ENCODE data around the gene ZNF45. TPM values are rescaled to one million over a fixed set of nuclear protein-coding genes. Genes with fewer than 3 reads are reported as not detected.
A peak's percentile ranks its signal among the peaks of the same experiment; 100 is the strongest.

Gene ZNF45
- total and polyA plus RNA-seq, 2 of the 13 experiments (the other 11 are each of a cell fraction or from before 2014, with no cell fraction given) = 2.4 to 11.3 TPM

GRCh38 chr19:43934055-43934984 is 762 bp downstream of the ZNF45 start:
- peaks cover 2 to 15% of the 10 kb centered on the region in 2 experiments; a peak in 3 of 5 replicates for H3K36me3 ChIP-seq (replicated peaks in 1 of 2; ENCODE audit: control insufficient read depth in 1 of 2, insufficient read depth in 2 of 2, low read length in 2 of 2)
- peak overlapping the region; percentile 82 for H3K27ac ChIP-seq (ENCODE audit: extremely low read length, insufficient read depth, low read length)
- DNase-seq (ENCODE audit: low spot score) (no peak), ATAC-seq (no peak), FAIRE-seq (no peak)
- H3K9ac ChIP-seq (ENCODE audit: insufficient read depth, low read depth, low read length) = peak overlapping the region; percentile 81
- no peak for TF ChIP-seq ZNF121 (CRISPR knock-in tag; IDR thresholded peaks at IDR 0.05)
- 0 out of 2 replicates have a peak, but pooled peaks have one; percentile 25 for TF ChIP-seq ZNF780A (CRISPR knock-in tag; IDR thresholded peaks at IDR 0.05)
- H2AFZ ChIP-seq (ENCODE audit: low read length) = peak overlapping the region; percentile 75
- H4K20me1 ChIP-seq (ENCODE audit: insufficient read depth, low read length) = no peaks in the 10 kb centered on the region
- in situ Hi-C loops (cut with HindIII; ENCODE audit: extremely low pct_ligation_motif_present, low pct_unique_long_range_greater_than_20kb) (no loop called here), intact Hi-C loops (cut with micrococcal nuclease; ENCODE audit: unreplicated experiment) (loop anchor here (2.0 to 10.0 kb wide), 4 partner anchors 16 to 178 kb away; partner anchors contain the start of genes ZNF221, ZNF225, ZNF230 and ZNF283)
- 0 out of 2 replicates have a peak, but pooled peaks cover 3% of the 10 kb centered on the region for H3K9me3 ChIP-seq (ENCODE audit: low read length)
- ChIA-PET CTCF (ENCODE audit: low intra/inter-chr PET ratio, low total read pairs) (no interaction called here), POLR2A (interaction anchor here (0.9 to 2.1 kb wide), 14 partner anchors 9 to 278 kb away, joined by 3 to 36 read pairs (median 6); partner anchors contain the start of genes ZNF221, ZNF222, ZNF226 and ZNF227)
- H3K27me3 ChIP-seq (ENCODE audit: control insufficient read depth in 1 of 2, insufficient read depth in 2 of 2, low read length in 2 of 2) = no peaks in the 10 kb centered on the region
- TSS peak; percentile 79 for BruUV-seq (replicated peaks)
- peak overlapping the region; percentile 81 for H3K4me2 ChIP-seq (ENCODE audit: low read depth, low read length)
- H3K4me3 ChIP-seq (replicated peaks in 1 of 3; ENCODE audit: insufficient read depth in 1 of 3, low read depth in 2 of 3, low read length in 3 of 3) = peak overlapping the region; percentile 81 to 94 (median 93)
- WGBS (ENCODE audit: low lambda C conversion rate) = 5% methylated on average over 15 of the region's 15 CpGs
- no peaks in the 10 kb centered on the region for H3K79me2 ChIP-seq (ENCODE audit: insufficient read depth, low read length)
- peaks cover 7% of the 10 kb centered on the region; the same call in 1 of the 2 replicates for H3K4me1 ChIP-seq (ENCODE audit: insufficient read depth, low read length)

DNA sequence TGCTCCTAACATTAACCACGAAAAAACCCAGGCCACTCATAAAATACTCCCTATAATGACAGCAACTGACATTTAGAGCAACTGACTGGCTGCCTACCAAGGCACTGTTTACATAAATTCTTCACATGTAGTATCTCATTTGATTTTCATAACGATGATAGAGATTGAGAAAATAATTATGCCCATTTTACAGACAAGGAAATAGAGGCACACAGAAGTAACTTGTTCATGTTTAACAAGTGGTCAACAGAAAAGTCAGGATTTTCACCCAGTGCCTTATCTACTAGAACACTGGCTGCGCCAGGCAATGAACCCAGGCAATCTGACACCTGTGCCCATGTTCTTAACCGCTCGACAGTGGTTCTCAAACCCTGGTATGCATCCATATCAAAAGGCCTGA is 6.3 kb downstream of the ZNF45 start:
- intact Hi-C loops (cut with micrococcal nuclease; ENCODE audit: unreplicated experiment) (no loop called here), in situ Hi-C loops (cut with HindIII; ENCODE audit: extremely low pct_ligation_motif_present, low pct_unique_long_range_greater_than_20kb) (no loop called here)
- 89% methylated on average over 3 of the region's 5 CpGs for WGBS (ENCODE audit: low lambda C conversion rate)
- ATAC-seq (no peak), DNase-seq (ENCODE audit: low spot score) (no peak), FAIRE-seq (no peak)
- no TSS peak for BruUV-seq (replicated peaks)
- ChIA-PET CTCF (ENCODE audit: low intra/inter-chr PET ratio, low total read pairs) (no interaction called here), POLR2A (interaction anchor here (0.9 kb wide), 1 partner anchor 22 kb away, joined by 3 read pairs; the partner anchor contains the start of gene ZNF221)
- Histone ChIP-seq H2AFZ (ENCODE audit: low read length) (no peak overlapping the region), H3K27me3 (ENCODE audit: control insufficient read depth in 1 of 2, insufficient read depth in 2 of 2, low read length in 2 of 2) (no peaks in the 10 kb centered on the region), H3K36me3 (replicated peaks in 1 of 2; ENCODE audit: control insufficient read depth in 1 of 2, insufficient read depth in 2 of 2, low read length in 2 of 2) (peaks cover 13 to 43% of the 10 kb centered on the region in 2 experiments), H4K20me1 (ENCODE audit: insufficient read depth, low read length) (no peaks in the 10 kb centered on the region), H3K4me2 (ENCODE audit: low read depth, low read length) (no peak overlapping the region), H3K9ac (ENCODE audit: insufficient read depth, low read depth, low read length) (no peak overlapping the region), H3K79me2 (ENCODE audit: insufficient read depth, low read length) (no peaks in the 10 kb centered on the region), H3K4me1 (ENCODE audit: insufficient read depth, low read length) (peaks cover under 1% of the 10 kb centered on the region; the same call in 1 of the 2 replicates), H3K27ac (ENCODE audit: extremely low read length, insufficient read depth, low read length) (no peak overlapping the region), H3K9me3 (ENCODE audit: low read length) (no peaks in the 10 kb centered on the region), H3K4me3 (replicated peaks in 1 of 3; ENCODE audit: insufficient read depth in 1 of 3, low read depth in 2 of 3, low read length in 3 of 3) (no peak overlapping the region)
- no peak for TF ChIP-seq IKZF4 (CRISPR knock-in tag; IDR thresholded peaks at IDR 0.05; ENCODE audit: borderline replicate concordance, low read depth, not compliant biosample characterization)
- TF ChIP-seq ZNF629 (CRISPR knock-in tag; conservative IDR thresholded peaks at IDR 0.05) = peak; percentile 60
- TF ChIP-seq, protein P1, sequence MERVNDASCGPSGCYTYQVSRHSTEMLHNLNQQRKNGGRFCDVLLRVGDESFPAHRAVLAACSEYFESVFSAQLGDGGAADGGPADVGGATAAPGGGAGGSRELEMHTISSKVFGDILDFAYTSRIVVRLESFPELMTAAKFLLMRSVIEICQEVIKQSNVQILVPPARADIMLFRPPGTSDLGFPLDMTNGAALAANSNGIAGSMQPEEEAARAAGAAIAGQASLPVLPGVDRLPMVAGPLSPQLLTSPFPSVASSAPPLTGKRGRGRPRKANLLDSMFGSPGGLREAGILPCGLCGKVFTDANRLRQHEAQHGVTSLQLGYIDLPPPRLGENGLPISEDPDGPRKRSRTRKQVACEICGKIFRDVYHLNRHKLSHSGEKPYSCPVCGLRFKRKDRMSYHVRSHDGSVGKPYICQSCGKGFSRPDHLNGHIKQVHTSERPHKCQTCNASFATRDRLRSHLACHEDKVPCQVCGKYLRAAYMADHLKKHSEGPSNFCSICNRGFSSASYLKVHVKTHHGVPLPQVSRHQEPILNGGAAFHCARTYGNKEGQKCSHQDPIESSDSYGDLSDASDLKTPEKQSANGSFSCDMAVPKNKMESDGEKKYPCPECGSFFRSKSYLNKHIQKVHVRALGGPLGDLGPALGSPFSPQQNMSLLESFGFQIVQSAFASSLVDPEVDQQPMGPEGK (CRISPR knock-in tag; IDR thresholded peaks at IDR 0.05) = no peak
